HUES64 (cell line): ENCODE results near the gene KDF1.
"Not testable (repeated sequence)": the region's sequence is repeated elsewhere in the genome, so short reads cannot be mapped to it uniquely, and the experiment has no call there.

Source experiments
- H3K27ac ChIP-seq: 2 replicates; pipeline ENCODE4 v1.7.0; 2013; ENCODE audit warnings: low read depth, low read length, inconsistent platforms
- H3K27me3 ChIP-seq: 2 replicates; pipeline ENCODE4 v1.6.1; 2013; ENCODE audit warnings: mild to moderate bottlenecking, low read length; ENCODE audit not compliant: insufficient read depth
- H3K36me3 ChIP-seq: 2 replicates; pipeline ENCODE4 v1.6.1; 2013; ENCODE audit warnings: mild to moderate bottlenecking, low read length; ENCODE audit not compliant: insufficient read depth
- H3K4me1 ChIP-seq: 2 replicates; pipeline ENCODE4 v1.6.1; 2013; ENCODE audit warnings: mild to moderate bottlenecking, low read length, moderate library complexity; ENCODE audit not compliant: insufficient read depth
- H3K4me3 ChIP-seq: 2 replicates; pipeline ENCODE4 v1.5.1; 2013; ENCODE audit warnings: mild to moderate bottlenecking, low read length, moderate library complexity
- H3K9ac ChIP-seq: 2 replicates; pipeline ENCODE4 v1.6.1; 2013; ENCODE audit warnings: mild to moderate bottlenecking, low read depth, low read length
- H3K9me3 ChIP-seq: 2 replicates; pipeline ENCODE4 v1.6.1; 2013; ENCODE audit warnings: low read depth, low read length; ENCODE audit not compliant: insufficient read depth
- WGBS: fragments of 150-250, 120-280 bp; methylation state at CpG from one replicate; pipeline ENCODE4 v1.1.7; 2013; ENCODE audit warnings: missing lambda C conversion rate; 5-methylcytosine and 5-hydroxymethylcytosine counted together

KDF1 gene

DNA sequence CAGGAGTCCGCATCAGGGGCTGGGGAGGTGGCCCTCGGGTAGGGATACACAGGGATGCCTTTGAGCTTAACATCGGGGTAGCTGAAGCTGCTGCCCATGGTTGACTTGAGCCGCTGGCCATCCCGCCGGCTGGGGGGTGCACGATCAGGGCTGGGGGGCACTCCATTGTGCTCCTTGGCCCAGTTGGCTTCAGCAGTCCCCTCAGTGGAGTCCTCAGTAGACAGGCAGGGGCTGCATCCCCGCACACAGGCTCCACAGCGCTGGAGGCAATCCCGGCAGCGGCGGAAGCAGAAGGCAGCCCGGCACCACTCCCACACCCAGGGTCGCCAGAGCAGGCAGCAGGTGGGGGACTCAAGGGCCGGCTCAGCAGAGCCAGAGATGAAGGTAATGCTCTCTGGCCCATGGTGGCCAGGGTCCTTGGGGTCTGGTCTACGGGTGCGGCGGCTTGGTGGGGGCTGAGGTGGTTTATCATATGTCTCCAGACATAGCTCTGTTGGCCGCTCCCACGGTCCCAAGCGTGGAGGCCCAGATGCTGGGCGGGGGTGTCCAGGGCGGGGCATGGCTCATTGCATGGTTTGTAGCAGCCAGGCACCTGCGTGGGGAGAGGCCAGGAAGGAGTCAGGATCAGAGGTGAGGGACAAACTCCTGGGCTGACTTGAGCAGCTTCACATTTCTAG is 8.3 kb downstream of the KDF1 start:
- Histone ChIP-seq H3K27me3 (no peaks in the 10 kb centered on the region), H3K36me3 (peaks cover 18% of the 10 kb centered on the region), H3K27ac (no peak overlapping the region), H3K9ac (no peak overlapping the region), H3K9me3 (no peaks in the 10 kb centered on the region), H3K4me1 (no peaks in the 10 kb centered on the region), H3K4me3 (no peak overlapping the region)
- WGBS: 93% methylated on average over 24 of the region's 24 CpGs

DNA sequence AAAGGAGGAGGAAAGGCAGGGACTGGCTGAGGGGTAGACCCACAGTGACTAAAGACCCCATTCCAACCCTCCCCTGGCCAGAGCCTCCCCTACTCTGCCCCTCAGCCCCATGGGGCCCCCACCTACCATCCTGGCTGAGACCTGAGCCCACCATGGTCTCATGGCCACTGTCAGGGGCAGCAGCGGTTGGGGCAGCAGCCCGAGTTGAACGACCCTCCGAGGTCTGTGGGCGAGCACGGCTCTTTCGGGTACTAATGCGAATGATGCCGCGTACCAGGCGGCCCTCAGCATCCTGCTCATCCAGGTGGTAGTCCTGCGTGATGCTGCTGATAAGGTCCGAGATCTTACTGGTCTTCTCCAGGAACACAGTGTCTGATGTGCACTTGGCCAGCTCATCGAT is 9.1 kb downstream of the KDF1 start:
- H3K27me3 ChIP-seq: no peaks in the 10 kb centered on the region
- H3K27ac ChIP-seq: no peak overlapping the region
- H3K9ac ChIP-seq: no peak overlapping the region
- WGBS: 96% methylated on average over 14 of the region's 14 CpGs
- H3K4me1 ChIP-seq: no peaks in the 10 kb centered on the region
- H3K9me3 ChIP-seq: no peaks in the 10 kb centered on the region
- no peak overlapping the region for H3K4me3 ChIP-seq
- H3K36me3 ChIP-seq: peaks cover 25% of the 10 kb centered on the region

DNA sequence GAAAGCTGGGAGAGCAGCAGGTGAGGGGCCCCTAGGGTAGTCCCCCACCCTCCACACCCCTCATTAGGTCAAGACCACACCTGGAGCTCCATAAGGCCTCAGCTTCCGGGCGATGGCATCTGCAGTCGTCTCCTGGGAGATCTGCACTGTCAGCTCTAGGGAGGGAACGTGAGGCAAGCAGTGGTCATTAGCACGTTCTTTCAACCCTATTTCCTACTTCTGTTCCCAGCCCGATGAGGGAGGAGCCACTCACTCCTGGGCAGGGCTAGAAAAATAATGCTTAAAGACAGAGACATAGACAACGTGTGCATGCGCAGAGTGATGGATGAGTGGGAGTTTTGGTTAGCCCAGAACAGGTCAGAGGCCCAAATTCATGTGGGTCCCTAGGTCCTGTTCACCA is 9.7 kb downstream of the KDF1 start:
- 82% methylated on average over 8 of the region's 8 CpGs for WGBS
- no peaks in the 10 kb centered on the region for H3K4me1 ChIP-seq

DNA sequence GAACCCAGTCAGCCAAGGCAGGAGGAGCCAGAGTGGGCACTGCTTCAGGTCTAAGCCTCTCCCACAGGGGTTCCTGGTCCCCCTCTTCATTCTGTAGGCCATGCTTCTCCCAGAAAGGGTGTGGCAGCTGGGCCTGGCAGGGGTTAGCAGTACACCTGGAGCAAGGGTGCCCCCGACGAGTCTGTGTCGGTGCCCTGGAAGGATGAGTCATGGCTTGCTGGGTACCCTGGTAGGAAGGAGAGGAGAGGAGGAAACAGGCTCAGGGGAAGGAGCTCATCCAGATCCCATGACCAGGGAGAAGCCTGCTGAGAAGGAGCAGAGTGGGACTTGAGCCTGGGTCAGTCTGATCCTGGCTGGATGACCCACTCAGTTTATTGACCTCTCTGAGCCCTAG is 10.3 kb downstream of the KDF1 start:
- no peak overlapping the region for H3K9ac ChIP-seq
- peaks cover 38% of the 10 kb centered on the region for H3K36me3 ChIP-seq
- no peak overlapping the region for H3K4me3 ChIP-seq
- H3K27me3 ChIP-seq: no peaks in the 10 kb centered on the region
- WGBS: 98% methylated on average over 3 of the region's 3 CpGs
- H3K9me3 ChIP-seq: no peaks in the 10 kb centered on the region
- H3K4me1 ChIP-seq: no peaks in the 10 kb centered on the region
- no peak overlapping the region for H3K27ac ChIP-seq

More for the DNA sequence above, 9.7 kb downstream of the KDF1 start:
- no peak overlapping the region for H3K9ac ChIP-seq
- peaks cover 31% of the 10 kb centered on the region for H3K36me3 ChIP-seq
- H3K4me3 ChIP-seq: no peak overlapping the region
- H3K27ac ChIP-seq: no peak overlapping the region
- H3K27me3 ChIP-seq: no peaks in the 10 kb centered on the region
- H3K9me3 ChIP-seq: no peaks in the 10 kb centered on the region

DNA sequence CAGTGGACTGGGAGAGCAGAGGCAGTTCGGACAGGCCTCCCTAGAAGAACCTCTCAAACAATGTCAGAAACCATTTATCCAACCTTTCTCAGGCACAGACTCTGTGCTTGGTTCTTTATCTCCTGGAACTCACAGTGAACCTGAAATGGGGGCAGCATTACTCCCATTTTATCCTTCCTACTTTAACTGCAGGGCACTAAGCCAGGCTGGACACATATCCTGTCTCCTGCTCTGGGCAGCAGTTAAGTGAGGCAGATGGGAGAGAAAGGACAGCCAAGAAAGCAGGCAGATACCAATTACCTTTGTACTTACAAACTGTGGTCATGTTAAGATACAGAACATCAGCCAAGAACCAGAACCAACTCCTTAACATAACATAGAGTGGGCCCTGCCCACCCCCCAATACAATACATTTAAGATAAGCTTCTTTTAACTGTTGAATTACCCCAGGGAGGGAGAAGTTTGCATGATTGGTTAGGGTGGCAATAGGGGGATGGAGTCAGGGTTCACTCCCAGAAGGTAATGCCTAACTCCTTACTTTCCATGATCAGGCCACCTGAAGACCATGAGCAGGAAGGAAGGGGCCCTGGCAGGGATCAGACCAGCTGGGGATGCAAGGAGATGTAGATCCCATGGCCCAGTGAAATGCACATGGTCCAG is 10.9 kb downstream of the KDF1 start:
- Histone ChIP-seq H3K36me3 (peaks cover 42% of the 10 kb centered on the region), H3K9me3 (no peaks in the 10 kb centered on the region), H3K27ac (no peak overlapping the region), H3K4me3 (no peak overlapping the region), H3K27me3 (no peaks in the 10 kb centered on the region), H3K9ac (no peak overlapping the region), H3K4me1 (no peaks in the 10 kb centered on the region)
- 81% methylated on average over 1 of the region's 1 CpG for WGBS

DNA sequence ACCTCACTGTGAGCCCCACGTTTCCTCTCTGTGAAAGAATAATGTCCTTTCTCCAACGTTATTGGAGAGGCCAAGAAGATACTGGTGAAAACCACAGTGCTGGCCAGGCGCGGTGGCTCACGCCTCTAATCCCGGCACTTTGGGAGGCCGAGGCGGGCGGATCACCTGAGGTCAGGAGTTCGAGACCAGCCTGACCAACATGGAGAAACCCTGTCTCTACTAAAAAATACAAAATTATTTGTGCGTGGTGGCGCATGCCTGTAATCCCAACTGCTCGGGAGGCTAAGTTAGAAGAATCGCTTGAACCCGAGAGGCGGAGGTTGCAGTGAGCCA is 11.6 kb downstream of the KDF1 start:
- not testable (repeated sequence) for H3K4me3 ChIP-seq, H3K9me3 ChIP-seq, H3K27me3 ChIP-seq, H3K27ac ChIP-seq, H3K9ac ChIP-seq, H3K4me1 ChIP-seq
- peaks cover 48% of the 10 kb centered on the region for H3K36me3 ChIP-seq
- 96% methylated on average over 16 of the region's 16 CpGs for WGBS

DNA sequence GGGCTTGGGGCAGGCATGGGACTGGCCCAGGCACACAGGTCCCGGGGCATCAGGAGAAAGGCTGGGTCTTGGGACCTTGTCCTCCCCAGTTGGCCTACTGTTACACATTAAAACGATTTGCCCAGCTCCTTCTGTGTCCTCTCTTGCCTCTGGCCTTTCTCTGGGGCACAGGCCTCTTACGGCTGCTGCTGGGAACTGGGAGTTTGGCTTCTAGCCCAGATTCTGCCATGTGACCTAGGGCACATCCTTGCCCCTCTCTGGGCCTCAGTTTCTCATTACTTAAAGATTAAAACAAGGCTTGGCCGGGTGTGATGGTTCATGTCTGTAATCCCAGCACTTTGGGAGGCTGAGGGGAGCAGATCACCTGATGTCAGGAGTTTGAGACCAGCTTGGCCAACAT is 14.0 kb downstream of the KDF1 start:
- Histone ChIP-seq H3K9ac (no peak overlapping the region), H3K9me3 (no peaks in the 10 kb centered on the region), H3K4me1 (no peaks in the 10 kb centered on the region), H3K4me3 (no peak overlapping the region), H3K36me3 (peaks cover 68% of the 10 kb centered on the region), H3K27me3 (no peaks in the 10 kb centered on the region), H3K27ac (no peak overlapping the region)
- WGBS: 94% methylated on average over 4 of the region's 4 CpGs

DNA sequence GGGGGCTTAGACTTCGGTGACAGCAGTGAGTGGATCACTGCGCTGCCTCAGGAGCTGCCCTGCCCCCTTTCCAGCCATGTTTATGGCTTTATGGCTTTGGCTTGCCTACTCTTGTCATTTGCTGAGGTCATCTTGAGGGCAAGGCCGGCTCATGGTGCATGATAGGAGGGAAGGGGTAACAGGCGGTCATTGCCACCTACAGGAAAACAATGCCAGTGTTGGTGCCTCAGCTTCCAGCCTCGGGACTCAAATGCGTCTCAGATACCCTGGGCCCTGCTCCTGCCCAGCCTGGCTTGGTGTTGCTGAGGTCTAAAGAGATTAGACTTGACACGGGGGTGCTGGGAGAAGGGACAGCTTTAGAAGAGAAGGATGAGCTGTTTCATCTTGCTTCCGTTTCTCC is 14.5 kb downstream of the KDF1 start:
- H3K36me3 ChIP-seq: peaks cover 72% of the 10 kb centered on the region
- H3K9ac ChIP-seq: no peak overlapping the region
- no peaks in the 10 kb centered on the region for H3K27me3 ChIP-seq
- H3K4me1 ChIP-seq: no peaks in the 10 kb centered on the region
- H3K9me3 ChIP-seq: no peaks in the 10 kb centered on the region
- WGBS: 94% methylated on average over 8 of the region's 8 CpGs
- H3K27ac ChIP-seq: no peak overlapping the region
- no peak overlapping the region for H3K4me3 ChIP-seq

DNA sequence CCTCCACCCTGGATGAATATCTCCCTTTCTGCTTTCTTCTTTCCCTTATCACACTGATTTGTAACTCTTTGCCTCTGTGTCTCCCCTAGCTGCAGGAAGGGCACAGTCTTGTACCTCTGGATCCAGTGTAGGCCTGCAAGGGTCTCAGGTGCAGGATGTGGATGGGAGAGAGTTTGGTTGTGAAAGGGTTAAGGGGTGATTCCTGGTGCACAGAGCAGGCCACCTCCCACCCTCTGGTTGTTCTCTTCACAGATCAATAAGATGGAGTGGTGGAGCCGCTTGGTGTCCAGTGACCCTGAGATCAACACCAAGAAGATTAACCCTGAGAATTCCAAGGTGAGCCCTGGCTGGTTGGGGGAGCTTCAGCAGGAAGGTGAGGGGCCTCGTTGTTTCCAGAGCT is 15.1 kb downstream of the KDF1 start:
- Histone ChIP-seq H3K9ac (no peak overlapping the region), H3K27ac (no peak overlapping the region), H3K27me3 (no peaks in the 10 kb centered on the region), H3K4me3 (no peak overlapping the region), H3K9me3 (no peaks in the 10 kb centered on the region), H3K4me1 (no peaks in the 10 kb centered on the region), H3K36me3 (peaks cover 72% of the 10 kb centered on the region)
- WGBS: 92% methylated on average over 2 of the region's 2 CpGs

DNA sequence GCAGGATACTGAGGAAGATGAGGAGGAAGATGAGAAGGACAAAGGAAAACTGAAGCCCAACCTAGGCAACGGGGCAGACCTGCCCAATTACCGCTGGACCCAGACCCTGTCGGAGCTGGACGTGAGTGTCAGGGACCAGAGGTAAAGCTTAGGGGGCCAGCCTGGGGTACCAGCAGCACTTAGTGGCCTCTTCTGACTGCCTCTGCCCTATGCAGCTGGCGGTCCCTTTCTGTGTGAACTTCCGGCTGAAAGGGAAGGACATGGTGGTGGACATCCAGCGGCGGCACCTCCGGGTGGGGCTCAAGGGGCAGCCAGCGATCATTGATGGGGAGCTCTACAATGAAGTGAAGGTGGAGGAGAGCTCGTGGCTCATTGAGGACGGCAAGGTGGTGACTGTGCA is 17.6 kb downstream of the KDF1 start:
- H3K27ac ChIP-seq: no peak overlapping the region
- H3K4me3 ChIP-seq: no peak overlapping the region
- H3K4me1 ChIP-seq: no peaks in the 10 kb centered on the region
- no peaks in the 10 kb centered on the region for H3K27me3 ChIP-seq
- H3K9ac ChIP-seq: no peak overlapping the region
- 95% methylated on average over 12 of the region's 12 CpGs for WGBS
- peaks cover 78% of the 10 kb centered on the region for H3K36me3 ChIP-seq
- H3K9me3 ChIP-seq: no peaks in the 10 kb centered on the region

DNA sequence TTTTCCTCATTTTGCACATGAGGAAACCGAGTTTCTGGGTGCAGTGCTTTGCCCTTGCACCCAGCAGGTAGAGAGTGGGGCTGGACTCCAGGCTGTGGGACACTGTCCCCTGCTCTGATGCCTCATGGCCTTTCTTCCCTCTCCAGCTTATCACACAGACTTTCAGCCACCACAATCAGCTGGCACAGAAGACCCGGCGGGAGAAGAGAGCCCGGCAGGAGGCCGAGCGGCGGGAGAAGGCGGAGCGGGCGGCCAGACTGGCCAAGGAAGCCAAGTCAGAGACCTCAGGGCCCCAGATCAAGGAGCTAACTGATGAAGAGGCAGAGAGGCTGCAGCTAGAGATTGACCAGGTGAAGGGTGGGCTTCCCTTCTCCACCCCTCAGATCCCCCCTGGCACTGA is 19.0 kb downstream of the KDF1 start:
- no peaks in the 10 kb centered on the region for H3K9me3 ChIP-seq
- H3K9ac ChIP-seq: no peak overlapping the region
- 97% methylated on average over 10 of the region's 10 CpGs for WGBS
- H3K27ac ChIP-seq: no peak overlapping the region
- H3K27me3 ChIP-seq: no peaks in the 10 kb centered on the region
- no peaks in the 10 kb centered on the region for H3K4me1 ChIP-seq
- peaks cover 78% of the 10 kb centered on the region for H3K36me3 ChIP-seq
- H3K4me3 ChIP-seq: no peak overlapping the region

DNA sequence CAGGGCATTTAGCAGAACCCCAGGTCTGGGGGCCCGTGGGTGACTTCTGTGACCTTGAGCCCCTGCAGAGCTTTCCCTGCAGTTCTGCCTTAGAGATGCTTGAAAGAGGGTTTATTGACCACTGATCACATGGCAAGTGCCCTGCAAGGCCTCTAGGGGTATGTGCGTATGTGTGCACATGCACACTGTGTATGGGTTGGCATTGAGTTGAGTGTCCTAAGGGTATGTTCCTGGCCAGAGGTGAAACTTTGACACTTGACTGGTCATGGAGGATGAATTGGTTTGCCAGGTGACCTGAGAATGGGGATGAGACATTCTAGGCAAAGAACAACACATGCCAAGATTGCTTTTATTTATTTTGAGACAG is 21.6 kb downstream of the KDF1 start:
- Histone ChIP-seq H3K4me1 (no peaks in the 10 kb centered on the region), H3K36me3 (peaks cover 69% of the 10 kb centered on the region)

More for the DNA sequence above, 21.6 kb downstream of the KDF1 start:
- no peak overlapping the region for H3K4me3 ChIP-seq
- no peak overlapping the region for H3K27ac ChIP-seq
- no peak overlapping the region for H3K9ac ChIP-seq
- WGBS: 97% methylated on average over 2 of the region's 2 CpGs
- no peaks in the 10 kb centered on the region for H3K27me3 ChIP-seq
- H3K9me3 ChIP-seq: no peaks in the 10 kb centered on the region
